ENCODE data around the gene MAN1A1. TPM values are rescaled to one million over a fixed set of nuclear protein-coding genes. Genes with fewer than 3 reads are reported as not detected.

The MAN1A1 gene
- total RNA-seq, 1 donor from 2014 or later = 78.0 TPM

DNA sequence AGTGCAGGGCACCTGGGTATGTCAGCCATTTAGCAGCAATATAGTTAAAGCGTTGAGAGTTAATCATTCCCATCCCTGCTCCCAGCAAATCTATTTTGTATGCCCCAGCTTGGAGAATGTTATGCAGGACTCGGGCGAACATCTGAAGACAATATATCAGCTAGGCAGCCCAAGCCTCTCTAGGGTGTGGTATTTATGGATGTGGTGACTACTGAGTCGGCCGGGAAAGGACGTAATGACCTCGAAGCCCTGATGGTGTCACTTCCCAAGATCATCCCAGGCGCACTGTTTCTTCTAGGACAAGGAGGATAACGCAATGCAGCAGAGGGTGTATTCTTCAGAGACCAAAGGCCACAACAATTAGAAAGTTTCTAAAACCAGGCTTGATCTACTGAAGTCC, 207.5 kb downstream of the MAN1A1 start:
- TF ChIP-seq, protein P1, sequence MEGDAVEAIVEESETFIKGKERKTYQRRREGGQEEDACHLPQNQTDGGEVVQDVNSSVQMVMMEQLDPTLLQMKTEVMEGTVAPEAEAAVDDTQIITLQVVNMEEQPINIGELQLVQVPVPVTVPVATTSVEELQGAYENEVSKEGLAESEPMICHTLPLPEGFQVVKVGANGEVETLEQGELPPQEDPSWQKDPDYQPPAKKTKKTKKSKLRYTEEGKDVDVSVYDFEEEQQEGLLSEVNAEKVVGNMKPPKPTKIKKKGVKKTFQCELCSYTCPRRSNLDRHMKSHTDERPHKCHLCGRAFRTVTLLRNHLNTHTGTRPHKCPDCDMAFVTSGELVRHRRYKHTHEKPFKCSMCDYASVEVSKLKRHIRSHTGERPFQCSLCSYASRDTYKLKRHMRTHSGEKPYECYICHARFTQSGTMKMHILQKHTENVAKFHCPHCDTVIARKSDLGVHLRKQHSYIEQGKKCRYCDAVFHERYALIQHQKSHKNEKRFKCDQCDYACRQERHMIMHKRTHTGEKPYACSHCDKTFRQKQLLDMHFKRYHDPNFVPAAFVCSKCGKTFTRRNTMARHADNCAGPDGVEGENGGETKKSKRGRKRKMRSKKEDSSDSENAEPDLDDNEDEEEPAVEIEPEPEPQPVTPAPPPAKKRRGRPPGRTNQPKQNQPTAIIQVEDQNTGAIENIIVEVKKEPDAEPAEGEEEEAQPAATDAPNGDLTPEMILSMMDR (IDR thresholded peaks at IDR 0.05) = no peak
- Histone ChIP-seq H3K27me3 (ENCODE audit: low read depth) (no peaks in the 10 kb centered on the region), H3K9me3 (no peaks in the 10 kb centered on the region), H3K36me3 (no peaks in the 10 kb centered on the region), H3K4me3 (no peak overlapping the region), H3K4me1 (peaks cover 18% of the 10 kb centered on the region), H3K27ac (no peak overlapping the region)
- DNase-seq = no peak
- ATAC-seq = no peak
- intact Hi-C loops (cut with DNase I) = no loop called here

DNA sequence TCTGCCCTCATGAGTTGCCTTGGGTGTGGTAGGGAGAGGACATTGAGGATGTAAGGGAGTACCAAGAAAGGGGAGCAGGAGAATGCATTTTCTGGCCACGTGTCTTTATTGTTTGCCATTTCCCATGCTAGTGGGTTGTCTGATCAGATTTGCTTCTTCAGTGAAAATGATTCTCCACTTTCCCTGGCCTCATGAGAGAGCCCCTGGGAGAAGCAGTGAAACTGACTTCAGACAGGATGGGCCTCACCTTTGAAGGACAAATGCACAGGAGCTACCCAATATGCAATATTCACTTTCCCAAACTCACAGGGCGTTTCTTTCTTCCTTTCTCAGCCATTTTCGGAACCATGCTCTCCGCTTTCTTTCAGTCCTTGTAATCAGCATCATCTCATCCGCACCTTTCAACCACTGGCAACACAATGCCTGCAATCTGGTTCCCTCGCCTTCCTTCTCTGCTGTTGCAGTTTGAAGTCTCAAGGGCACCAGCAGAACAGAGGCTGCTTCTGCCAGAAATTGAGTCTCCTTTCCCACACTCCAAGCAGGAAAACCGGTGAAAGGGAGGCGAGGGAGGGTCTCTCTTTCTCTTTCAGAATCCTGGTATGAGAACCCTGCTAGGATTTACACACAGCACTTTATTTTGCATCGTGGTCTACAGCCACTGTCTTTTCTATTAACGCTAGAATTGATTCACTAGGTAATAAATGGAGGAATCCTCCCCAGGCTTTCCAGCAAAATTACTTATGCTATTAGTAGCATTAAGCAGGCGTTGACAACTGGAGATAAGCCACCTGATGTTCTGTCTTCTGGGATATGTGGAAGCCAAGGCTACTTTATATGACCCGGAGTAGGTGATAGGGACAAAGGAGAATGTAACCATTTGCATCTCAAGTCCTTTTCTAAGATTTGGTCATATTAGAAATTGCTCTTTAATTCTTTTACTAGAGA, 209.1 kb downstream of the MAN1A1 start:
- no peaks in the 10 kb centered on the region for H3K9me3 ChIP-seq

DNA sequence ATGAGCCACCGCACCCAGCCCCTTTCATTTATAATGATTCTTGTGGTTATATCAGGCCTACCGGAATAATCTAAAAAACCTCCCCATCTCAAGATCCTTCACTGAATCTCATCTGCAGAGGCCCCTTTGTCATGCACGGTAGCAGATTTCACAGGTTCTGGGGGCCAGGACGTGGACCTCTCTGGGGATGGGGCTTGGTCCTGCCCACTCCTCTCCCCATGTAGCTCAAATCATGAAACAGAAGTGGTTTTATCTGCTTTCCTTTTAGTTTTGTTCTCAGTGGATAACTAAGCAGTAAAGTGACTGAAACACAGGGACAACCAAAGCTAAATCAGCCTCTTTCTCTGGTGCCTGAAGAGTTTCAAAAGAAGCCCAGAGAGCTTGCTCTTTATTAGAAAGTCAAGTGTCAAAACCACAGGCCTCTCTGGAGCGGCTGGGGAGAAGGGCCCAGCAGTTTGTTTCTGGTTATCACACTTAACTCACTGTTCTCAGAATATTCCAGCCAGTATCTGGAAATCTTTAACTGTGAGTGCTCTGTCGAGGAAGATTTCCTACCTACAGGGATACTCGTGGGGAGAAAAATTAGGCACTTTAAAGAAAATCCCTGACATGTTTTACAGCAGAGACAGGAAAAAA, 210.5 kb downstream of the MAN1A1 start:
- TF ChIP-seq, protein P1 (IDR thresholded peaks at IDR 0.05) = no peak
- Histone ChIP-seq H3K4me1 (peaks cover 12% of the 10 kb centered on the region), H3K36me3 (no peaks in the 10 kb centered on the region), H3K27me3 (ENCODE audit: low read depth) (no peaks in the 10 kb centered on the region), H3K9me3 (no peaks in the 10 kb centered on the region), H3K4me3 (no peak overlapping the region), H3K27ac (no peak overlapping the region)
- intact Hi-C loops (cut with DNase I) = no loop called here
- DNase-seq (no peak), ATAC-seq (peak; percentile 43 to 53)

More for the DNA sequence above, 209.1 kb downstream of the MAN1A1 start:
- intact Hi-C loops (cut with DNase I) = no loop called here
- ATAC-seq = no peak
- no peaks in the 10 kb centered on the region for H3K36me3 ChIP-seq
- no peak overlapping the region for H3K4me3 ChIP-seq
- H3K4me1 ChIP-seq = peaks cover 12% of the 10 kb centered on the region
- DNase-seq = no peak
- H3K27ac ChIP-seq = no peak overlapping the region
- H3K27me3 ChIP-seq (ENCODE audit: low read depth) = no peaks in the 10 kb centered on the region
- TF ChIP-seq, protein P1 (IDR thresholded peaks at IDR 0.05) = no peak

DNA sequence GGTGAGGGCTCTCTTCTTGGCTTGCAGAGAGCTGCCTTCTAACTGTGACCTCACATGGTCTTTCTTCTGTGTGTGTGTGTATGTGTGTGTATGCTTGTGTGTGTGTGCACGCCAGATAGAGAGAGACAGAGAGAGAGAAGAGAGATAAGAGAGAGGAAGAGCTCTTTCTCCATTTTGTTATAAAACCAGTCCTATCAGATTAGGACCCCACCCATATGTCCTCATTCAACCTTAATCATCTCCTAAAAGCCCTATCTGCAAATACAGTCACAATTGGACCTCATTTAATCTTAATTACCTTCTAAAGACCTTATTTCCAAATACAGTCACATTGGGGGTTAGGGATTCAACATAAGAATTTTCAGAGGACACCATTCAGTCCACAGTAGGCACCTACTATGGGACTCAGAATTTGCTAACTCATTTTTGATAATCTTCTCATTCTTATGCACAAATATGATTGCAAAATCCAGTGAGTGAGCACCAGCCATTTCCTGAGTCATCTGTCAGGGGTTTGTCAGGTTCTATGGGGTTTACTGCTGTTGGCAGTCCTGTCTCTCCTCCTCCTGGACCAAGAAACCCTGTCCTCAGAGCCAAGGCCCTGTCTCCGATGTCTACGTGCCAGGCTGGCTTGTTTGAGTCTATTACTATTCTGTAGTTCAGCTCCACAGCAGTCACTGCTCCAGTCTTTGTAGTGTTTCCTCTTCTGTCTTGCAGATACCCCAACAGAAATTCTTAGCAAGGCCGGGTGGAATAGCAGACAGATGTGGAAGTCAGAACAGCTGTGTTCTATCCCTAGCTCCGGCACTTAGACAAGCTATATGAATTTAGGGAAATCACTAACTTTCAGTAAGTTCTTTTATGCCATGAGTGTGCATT, 212.1 kb downstream of the MAN1A1 start:
- Histone ChIP-seq H3K4me1 (peaks cover 12% of the 10 kb centered on the region), H3K9me3 (no peaks in the 10 kb centered on the region), H3K27ac (no peak overlapping the region), H3K4me3 (no peak overlapping the region), H3K27me3 (ENCODE audit: low read depth) (no peaks in the 10 kb centered on the region), H3K36me3 (no peaks in the 10 kb centered on the region)
- ATAC-seq (peak in 1 of 2 donors; percentile 35), DNase-seq (no peak)
- intact Hi-C loops (cut with DNase I) = no loop called here
- TF ChIP-seq, protein P1 (IDR thresholded peaks at IDR 0.05) = no peak

DNA sequence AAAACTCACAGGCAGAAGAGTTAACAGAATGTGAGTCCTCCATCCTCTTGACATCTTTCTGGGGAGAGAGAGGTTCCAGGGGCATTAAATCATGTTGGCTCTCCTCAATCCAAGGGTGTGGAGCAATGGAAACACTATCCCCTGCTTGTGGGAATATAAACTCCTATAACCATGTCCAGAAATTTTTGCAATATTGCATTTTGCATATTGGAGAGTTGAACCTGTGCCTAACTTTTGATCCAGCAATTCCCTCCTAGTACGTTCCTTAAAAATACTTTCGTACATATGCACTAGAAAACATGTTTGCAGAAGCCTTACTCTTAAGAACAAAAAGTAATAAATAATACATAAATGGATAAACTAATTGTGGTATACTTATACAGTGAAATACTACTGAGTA, 214.8 kb downstream of the MAN1A1 start:
- Histone ChIP-seq H3K27me3 (ENCODE audit: low read depth) (no peaks in the 10 kb centered on the region), H3K4me1 (peaks cover 22% of the 10 kb centered on the region), H3K27ac (no peak overlapping the region), H3K4me3 (no peak overlapping the region), H3K9me3 (no peaks in the 10 kb centered on the region), H3K36me3 (no peaks in the 10 kb centered on the region)
- intact Hi-C loops (cut with DNase I) = no loop called here
- TF ChIP-seq, protein P1 (IDR thresholded peaks at IDR 0.05) = no peak
- ATAC-seq (no peak), DNase-seq (no peak)
